ENCODE measurements around the gene DEFB131B.

The DEFB131B gene

GRCh38 chr11:71917646-71918140, 39.4 kb downstream of the DEFB131B start:
- TF ChIP-seq CTCF (conservative IDR thresholded peaks at IDR 0.05; ENCODE audit: low read depth, low read length): no peak
- peak; percentile 5 for DNase-seq (ENCODE audit: low read depth)
- H3K4me3 ChIP-seq (ENCODE audit: low read depth, low read length): no peak overlapping the region

GRCh38 chr11:71927820-71928736, 49.8 kb downstream of the DEFB131B start, which contains the start of gene XNDC1N:
Gene XNDC1N, minus strand, starts transcription at chr11:71928594. Its CDS starts 5,241 bp downstream, at chr11:71923353.
- peak within 1 kb of the TSS; percentile 85 for H3K4me3 ChIP-seq (ENCODE audit: low read depth, low read length)
- DNase-seq (ENCODE audit: low read depth): peak; percentile 93
- no peak for TF ChIP-seq CTCF (conservative IDR thresholded peaks at IDR 0.05; ENCODE audit: low read depth, low read length)

- H3K4me3 ChIP-seq (ENCODE audit: low read depth, low read length): peak within 1 kb of the TSS; percentile 85
Observed at GRCh38 chr11:71928737-71929443, 50.6 kb downstream of the DEFB131B start, which contains the start of gene RNF121. Gene RNF121, plus strand, starts transcription at chr11:71929046. Its CDS starts 16 bp downstream, at chr11:71929062.

GRCh38 chr11:71929491-71929890, 51.2 kb downstream of the DEFB131B start:
- DNase-seq (ENCODE audit: low read depth): no peak
- peak overlapping the region; percentile 85 for H3K4me3 ChIP-seq (ENCODE audit: low read depth, low read length)
- no peak for TF ChIP-seq CTCF (conservative IDR thresholded peaks at IDR 0.05; ENCODE audit: low read depth, low read length)

More at GRCh38 chr11:71928737-71929443, 50.6 kb downstream of the DEFB131B start, which contains the start of gene RNF121:
- DNase-seq (ENCODE audit: low read depth): peak; percentile 96
- TF ChIP-seq CTCF (conservative IDR thresholded peaks at IDR 0.05; ENCODE audit: low read depth, low read length): no peak

GRCh38 chr11:71930556-71931244, 52.4 kb downstream of the DEFB131B start:
- no peak overlapping the region for H3K4me3 ChIP-seq (ENCODE audit: low read depth, low read length)
- TF ChIP-seq CTCF (conservative IDR thresholded peaks at IDR 0.05; ENCODE audit: low read depth, low read length): no peak
- no peak for DNase-seq (ENCODE audit: low read depth)

GRCh38 chr11:71931245-71931602, 53.0 kb downstream of the DEFB131B start:
- H3K4me3 ChIP-seq (ENCODE audit: low read depth, low read length): no peak overlapping the region
- DNase-seq (ENCODE audit: low read depth): no peak
- TF ChIP-seq CTCF (conservative IDR thresholded peaks at IDR 0.05; ENCODE audit: low read depth, low read length): no peak
